ENCODE data around the gene CTSF.

The CTSF gene

GRCh38 chr11:66595245-66595904 is 27.0 kb upstream of the CTSF start:
- Histone ChIP-seq H3K27ac (ENCODE audit: low read depth, low read length, poor library complexity, severe bottlenecking) (peak overlapping the region; percentile 51), H3K9ac (ENCODE audit: low read length) (peak overlapping the region; percentile 32; the same call in 1 of the 2 replicates), H3F3A (ENCODE audit: insufficient read depth, low read length) (no peaks in the 10 kb centered on the region), H3K36me3 (ENCODE audit: insufficient read depth, low read length) (peaks cover 6% of the 10 kb centered on the region), H4K20me1 (ENCODE audit: insufficient read depth, low read length) (no peaks in the 10 kb centered on the region), H3K4me1 (ENCODE audit: insufficient read depth, low read length, severe bottlenecking) (peaks cover 35% of the 10 kb centered on the region), H3K4me2 (ENCODE audit: low read length) (peak overlapping the region; percentile 47), H2AFZ (ENCODE audit: low read length) (no peak overlapping the region), H3K79me2 (ENCODE audit: insufficient read depth, low read length) (no peaks in the 10 kb centered on the region), H3K27me3 (ENCODE audit: insufficient read depth, low read length) (peaks cover under 1% of the 10 kb centered on the region; the same call in 1 of the 2 replicates), H3K9me2 (ENCODE audit: low read depth, low read length) (no peaks in the 10 kb centered on the region), H3K4me3 (ENCODE audit: low read depth, low read length, poor library complexity, severe bottlenecking) (peak overlapping the region; percentile 35), H3K9me3 (ENCODE audit: low read length) (no peaks in the 10 kb centered on the region)
- TF ChIP-seq CTCF (IDR thresholded peaks at IDR 0.05; ENCODE audit: low read length), result no peak
- TF ChIP-seq EZH2 (IDR thresholded peaks at IDR 0.05; ENCODE audit: borderline replicate concordance, low read length), result no peak

- Histone ChIP-seq H3K79me2 (ENCODE audit: insufficient read depth, low read length) (no peaks in the 10 kb centered on the region), H3K4me1 (ENCODE audit: insufficient read depth, low read length, severe bottlenecking) (peaks cover 35% of the 10 kb centered on the region), H3F3A (ENCODE audit: insufficient read depth, low read length) (no peaks in the 10 kb centered on the region), H3K9me2 (ENCODE audit: low read depth, low read length) (no peaks in the 10 kb centered on the region), H3K4me3 (ENCODE audit: low read depth, low read length, poor library complexity, severe bottlenecking) (peak overlapping the region; percentile 71), H3K27me3 (ENCODE audit: insufficient read depth, low read length) (peaks cover 4% of the 10 kb centered on the region; the same call in 1 of the 2 replicates), H3K9me3 (ENCODE audit: low read length) (no peaks in the 10 kb centered on the region), H3K27ac (ENCODE audit: low read depth, low read length, poor library complexity, severe bottlenecking) (no peak overlapping the region), H4K20me1 (ENCODE audit: insufficient read depth, low read length) (no peaks in the 10 kb centered on the region), H3K4me2 (ENCODE audit: low read length) (peak overlapping the region; percentile 93), H3K36me3 (ENCODE audit: insufficient read depth, low read length) (no peaks in the 10 kb centered on the region; the same call in 1 of the 2 replicates), H2AFZ (ENCODE audit: low read length) (no peak overlapping the region), H3K9ac (ENCODE audit: low read length) (peak overlapping the region; percentile 79)
- TF ChIP-seq EZH2 (IDR thresholded peaks at IDR 0.05; ENCODE audit: borderline replicate concordance, low read length) (no peak), CTCF (IDR thresholded peaks at IDR 0.05; ENCODE audit: low read length) (no peak)
Observed at GRCh38 chr11:66593650-66594049, 25.2 kb upstream of the CTSF start.

- peak overlapping the region; percentile 79 for H3K9ac ChIP-seq (ENCODE audit: low read length)
- no peak overlapping the region for H2AFZ ChIP-seq (ENCODE audit: low read length)
- H3K9me2 ChIP-seq (ENCODE audit: low read depth, low read length), result no peaks in the 10 kb centered on the region
- peak overlapping the region; percentile 71 for H3K4me3 ChIP-seq (ENCODE audit: low read depth, low read length, poor library complexity, severe bottlenecking)
- H3K9me3 ChIP-seq (ENCODE audit: low read length), result no peaks in the 10 kb centered on the region
- H3K4me2 ChIP-seq (ENCODE audit: low read length), result peak overlapping the region; percentile 93
- no peak for TF ChIP-seq CTCF (IDR thresholded peaks at IDR 0.05; ENCODE audit: low read length)
- no peak for TF ChIP-seq EZH2 (IDR thresholded peaks at IDR 0.05; ENCODE audit: borderline replicate concordance, low read length)
- H3K27me3 ChIP-seq (ENCODE audit: insufficient read depth, low read length), result peaks cover 4% of the 10 kb centered on the region; the same call in 1 of the 2 replicates
- no peaks in the 10 kb centered on the region for H3F3A ChIP-seq (ENCODE audit: insufficient read depth, low read length)
- H4K20me1 ChIP-seq (ENCODE audit: insufficient read depth, low read length), result no peaks in the 10 kb centered on the region
- no peaks in the 10 kb centered on the region for H3K79me2 ChIP-seq (ENCODE audit: insufficient read depth, low read length)
- H3K4me1 ChIP-seq (ENCODE audit: insufficient read depth, low read length, severe bottlenecking), result peaks cover 35% of the 10 kb centered on the region
- H3K27ac ChIP-seq (ENCODE audit: low read depth, low read length, poor library complexity, severe bottlenecking), result peak overlapping the region; percentile 44
- no peaks in the 10 kb centered on the region; the same call in 1 of the 2 replicates for H3K36me3 ChIP-seq (ENCODE audit: insufficient read depth, low read length)
Observed at GRCh38 chr11:66593303-66593635, 24.9 kb upstream of the CTSF start.
